KMS-11 (cell line): ENCODE data around the gene CENPA.

Source experiments
- H2AFZ ChIP-seq: fragments of 200-600 bp; sonication (generic); 2 replicates; pipeline ENCODE4 v1.6.1; 2016; ENCODE audit warnings: antibody characterized with exemption, mixed run types, low read depth
- H3K27ac ChIP-seq: fragments of 200-600 bp; sonication (generic); 2 replicates; pipeline ENCODE4 v1.6.1; 2016; ENCODE audit warnings: mild to moderate bottlenecking, mixed run types
- H3K27me3 ChIP-seq: fragments of 200-600 bp; sonication (generic); 2 replicates; pipeline ENCODE4 v1.6.1; 2017; ENCODE audit warnings: mild to moderate bottlenecking, low read depth, mixed run types, moderate library complexity; ENCODE audit not compliant: insufficient read depth
- H3K36me3 ChIP-seq: fragments of 200-600 bp; sonication (generic); 2 replicates; pipeline ENCODE4 v1.6.1; 2017; ENCODE audit warnings: mild to moderate bottlenecking, mixed run types; ENCODE audit not compliant: insufficient read depth
- H3K4me1 ChIP-seq: fragments of 200-600 bp; sonication (generic); 2 replicates; pipeline ENCODE4 v1.6.1; 2016; ENCODE audit warnings: mild to moderate bottlenecking, low read depth, mixed run types; ENCODE audit not compliant: poor library complexity, severe bottlenecking
- H3K4me2 ChIP-seq: fragments of 200-600 bp; sonication (generic); 2 replicates; pipeline ENCODE4 v1.7.0; 2016; ENCODE audit warnings: mild to moderate bottlenecking, mixed run types
- H3K4me3 ChIP-seq: fragments of 200-600 bp; sonication (generic); IDR thresholded peaks from 2 replicates; pipeline ENCODE4 v1.6.1; 2017; ENCODE audit warnings: low read depth, low read length, mixed read lengths; ENCODE audit not compliant: insufficient read depth
- H3K79me2 ChIP-seq: fragments of 200-600 bp; sonication (generic); 2 replicates; pipeline ENCODE4 v1.6.1; 2016; ENCODE audit warnings: low read depth, mixed run types; ENCODE audit not compliant: insufficient read depth
- H3K9ac ChIP-seq: fragments of 200-600 bp; sonication (generic); 2 replicates; pipeline ENCODE4 v1.6.1; 2016; ENCODE audit warnings: mild to moderate bottlenecking, mixed run types
- H4K20me1 ChIP-seq: fragments of 200-600 bp; sonication (generic); 2 replicates; pipeline ENCODE4 v1.6.1; 2016; ENCODE audit warnings: mild to moderate bottlenecking, mixed run types; ENCODE audit not compliant: insufficient read depth
- CTCF ChIP-seq: fragments of 200-600 bp; sonication (generic); conservative IDR thresholded peaks from 2 replicates; pipeline ENCODE4 v1.6.1; 2017; ENCODE audit warnings: low read depth, mild to moderate bottlenecking, antibody characterized with exemption, low read length, moderate library complexity, mixed read lengths

CENPA gene

GRCh38 chr2:26838121-26838906 is 52.5 kb downstream of the CENPA start:
- peaks cover 4% of the 10 kb centered on the region; the same call in 1 of the 2 replicates for H3K27me3 ChIP-seq
- no peak overlapping the region for H2AFZ ChIP-seq
- no peak overlapping the region; the same call in 1 of the 2 replicates for H3K9ac ChIP-seq
- H3K79me2 ChIP-seq = no peaks in the 10 kb centered on the region
- H3K36me3 ChIP-seq = no peaks in the 10 kb centered on the region
- no peaks in the 10 kb centered on the region for H3K4me1 ChIP-seq
- no peaks in the 10 kb centered on the region for H4K20me1 ChIP-seq
- H3K4me2 ChIP-seq = no peak overlapping the region
- H3K27ac ChIP-seq = no peak overlapping the region
- no peak overlapping the region for H3K4me3 ChIP-seq
- no peak for TF ChIP-seq CTCF

- Histone ChIP-seq H3K27ac (no peak overlapping the region), H3K4me1 (peaks cover under 1% of the 10 kb centered on the region), H3K4me2 (no peak overlapping the region), H3K9ac (no peak overlapping the region), H3K27me3 (peaks cover 4% of the 10 kb centered on the region; the same call in 1 of the 2 replicates), H3K36me3 (no peaks in the 10 kb centered on the region), H3K79me2 (no peaks in the 10 kb centered on the region), H2AFZ (no peak overlapping the region), H3K4me3 (no peak overlapping the region), H4K20me1 (no peaks in the 10 kb centered on the region)
- TF ChIP-seq CTCF = no peak
These were observed 55.2 kb downstream of the CENPA start for GRCh38 chr2:26840937-26841610.

DNA sequence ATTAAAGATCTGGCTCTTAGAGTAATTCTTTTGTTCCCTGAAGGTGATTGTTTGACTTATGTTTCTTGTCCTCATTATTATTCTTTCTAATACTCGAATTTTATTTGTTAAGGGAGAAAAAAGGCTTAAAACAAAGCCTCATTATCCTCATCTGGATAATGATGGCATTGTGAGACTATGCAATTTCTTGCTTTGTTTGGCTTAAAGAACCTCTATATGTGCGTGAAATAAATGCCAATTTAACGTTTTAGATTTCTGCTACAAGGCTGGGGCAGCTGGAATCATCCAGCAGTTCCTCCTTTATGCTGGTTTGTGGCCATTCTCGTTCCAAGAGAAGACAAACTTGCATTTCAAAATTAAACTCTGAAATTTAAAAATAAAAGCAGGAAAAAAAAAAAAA is 57.2 kb downstream of the CENPA start:
- H3K79me2 ChIP-seq = no peaks in the 10 kb centered on the region
- H3K27me3 ChIP-seq = peaks cover 17% of the 10 kb centered on the region
- no peaks in the 10 kb centered on the region for H3K36me3 ChIP-seq
- H2AFZ ChIP-seq = no peak overlapping the region
- no peak overlapping the region for H3K4me2 ChIP-seq
- no peak overlapping the region for H3K27ac ChIP-seq
- H3K9ac ChIP-seq = no peak overlapping the region
- TF ChIP-seq CTCF = no peak
- H3K4me3 ChIP-seq = no peak overlapping the region
- peaks cover 15% of the 10 kb centered on the region for H3K4me1 ChIP-seq
- no peaks in the 10 kb centered on the region for H4K20me1 ChIP-seq
